Measurements from ENCODE around the gene SNRNP70.
"Not testable (repeated sequence)": the region's sequence is repeated elsewhere in the genome, so short reads cannot be mapped to it uniquely, and the experiment has no call there.

GRCh38 chr19:49042666-49043065, 42.6 kb upstream of the SNRNP70 start:
- TF ChIP-seq CTCF (IDR thresholded peaks at IDR 0.05; ENCODE audit: low read depth, low read length); EZH2phosphoT487 (IDR thresholded peaks at IDR 0.05; ENCODE audit: low read depth): not testable (repeated sequence)
